Endothelial cell of umbilical vein (primary cell): Measurements from ENCODE around the gene PLA2G4E. TPM values are rescaled to one million over a fixed set of nuclear protein-coding genes. Genes with fewer than 3 reads are reported as not detected.

Source experiments
- BruUV-seq: library from RNA; stranded (reverse); fragments of 400-500 nt; replicated peaks from 2 replicates; lab custom pipeline; 2021; lab: Mats Ljungman, UMichigan
- CTCF ChIA-PET: fragments of 300-600, 350-600 bp; sonication (Branson Sonifier 250); formaldehyde crosslinking; loops from one replicate; lab custom pipeline; 2021; ENCODE audit warnings: antibody characterized with exemption, inconsistent platforms; lab: Charles Lee
- POLR2A ChIA-PET: fragments of 300-600, 350-600 bp; sonication (Branson Sonifier 250); formaldehyde crosslinking; loops from one replicate; lab custom pipeline; 2021; ENCODE audit warnings: antibody characterized with exemption, inconsistent platforms; lab: Charles Lee
- DNase-seq: peaks from one replicate; pipeline ENCODE4 v3.0.0-alpha.2; 2011; ENCODE audit warnings: low read depth, low spot score
- FAIRE-seq: peaks from 2 replicates; lab custom pipeline; 2011; peaks lifted over from hg19 to GRCh38; lab: Jason Lieb, UNC
- H2AFZ ChIP-seq: 2 replicates; pipeline ENCODE4 v1.6.0; 2012; ENCODE audit warnings: low read depth, low read length, control low read depth, inconsistent platforms
- H3K27ac ChIP-seq: 2 replicates; pipeline ENCODE4 v1.5.1; 2011; ENCODE audit warnings: low read depth, mild to moderate bottlenecking, control low read depth, low read length, moderate library complexity; ENCODE audit not compliant: insufficient read depth
- H3K27me3 ChIP-seq, 2 experiments: 2 replicates each; pipeline versions ENCODE4 v1.6.0 to v1.6.1; 2011; ENCODE audit warnings: low read length in 2 of 2, mixed read lengths in 1 of 2; ENCODE audit not compliant: control insufficient read depth in 2 of 2, insufficient read depth in 2 of 2
- H3K36me3 ChIP-seq, 2 experiments: 2 replicates in 1 of 2; 3 replicates in 1 of 2; pipeline ENCODE4 v1.5.1; 2011; ENCODE audit warnings: low read length in 2 of 2, mild to moderate bottlenecking in 1 of 2, moderate library complexity in 1 of 2; ENCODE audit not compliant: control insufficient read depth in 2 of 2, insufficient read depth in 2 of 2; ENCODE audit errors: extremely low read depth in 1 of 2
- H3K4me1 ChIP-seq: 3 replicates; pipeline ENCODE4 v1.5.1; 2011; ENCODE audit warnings: mild to moderate bottlenecking, low read length; ENCODE audit not compliant: control insufficient read depth, insufficient read depth; ENCODE audit errors: extremely low read depth
- H3K4me2 ChIP-seq: 2 replicates; pipeline ENCODE4 v1.6.1; 2011; ENCODE audit warnings: low read length, control low read depth, mixed read lengths; ENCODE audit not compliant: insufficient read depth
- H3K4me3 ChIP-seq, 3 experiments: fragments of 200-600 bp in 1 of 3; sonication (generic), shearing (Covaris generic) in 1 of 3; replicated peaks in 1 of 3; 2 replicates each; pipeline ENCODE4 v1.5.1; 2011 to 2016; ENCODE audit warnings: control low read depth in 3 of 3, low read length in 3 of 3, mild to moderate bottlenecking in 2 of 3, inconsistent platforms in 1 of 3, low read depth in 1 of 3, moderate library complexity in 1 of 3; ENCODE audit not compliant: insufficient read depth in 1 of 3
- H3K79me2 ChIP-seq: 2 replicates; pipeline ENCODE4 v1.6.0; 2012; ENCODE audit warnings: low read length, inconsistent platforms; ENCODE audit not compliant: control insufficient read depth, insufficient read depth
- H3K9ac ChIP-seq: replicated peaks from 2 replicates; pipeline ENCODE3; 2011; ENCODE audit warnings: low read length, control low read depth; ENCODE audit not compliant: insufficient read depth; ENCODE audit errors: extremely low read depth
- H3K9me1 ChIP-seq: replicated peaks from 3 replicates; pipeline ENCODE4 v1.6.0; 2011; ENCODE audit warnings: mild to moderate bottlenecking, low read length; ENCODE audit not compliant: control insufficient read depth, insufficient read depth; ENCODE audit errors: extremely low read depth
- H3K9me3 ChIP-seq: replicated peaks from 2 replicates; pipeline ENCODE4 v1.5.1; 2012; ENCODE audit warnings: low read length, inconsistent platforms; ENCODE audit not compliant: control insufficient read depth, insufficient read depth
- H4K20me1 ChIP-seq: replicated peaks from 2 replicates; pipeline ENCODE3; 2011; ENCODE audit warnings: mild to moderate bottlenecking, low read length; ENCODE audit not compliant: control insufficient read depth, insufficient read depth; ENCODE audit errors: extremely low read depth
- FOS ChIP-seq: IDR thresholded peaks from 2 replicates; pipeline ENCODE4 v1.6.1; 2011; ENCODE audit warnings: mild to moderate bottlenecking, low read length, moderate library complexity, borderline replicate concordance; ENCODE audit not compliant: insufficient read depth
- GATA2 ChIP-seq: IDR thresholded peaks from 2 replicates; pipeline ENCODE4 v1.7.0; 2011; ENCODE audit warnings: low read depth, mild to moderate bottlenecking, moderate library complexity, mixed read lengths, low read length; ENCODE audit not compliant: insufficient read length, insufficient read depth
- dilution Hi-C: fragments of 300-500 bp; cut with MboI; formaldehyde crosslinking; loops from one replicate; pipeline ENCODE4 v1.15.0; 2019; ENCODE audit warnings: low sequenced_read_pairs; ENCODE audit not compliant: extremely low pct_ligation_motif_present
- intact Hi-C: fragments of 100-400 bp; cut with micrococcal nuclease; formaldehyde crosslinking; loops from one replicate; pipeline ENCODE4 v1.10.0; 2022
- polyA plus RNA-seq, 4 experiments: library from polyadenylated mRNA; depleted of rRNA in 3 of 4; stranded (reverse) in 3 of 4; unstranded in 1 of 4; fragments of >200 nt; gene quantifications; 2 replicates each; pipeline versions ENCODE4 v1.2.1 to v1.2.3, GENCODE V29; 2011 to 2012; ENCODE audit warnings: missing spikeins in 1 of 4
- total RNA-seq: library from RNA; stranded (reverse); gene quantifications from 2 replicates; pipeline ENCODE4 v1.2.3, GENCODE V29; 2021

PLA2G4E gene
- total and polyA plus RNA-seq, 2 donors (not counting 3 experiments of a cell fraction or from before 2014, with no cell fraction given): not detected

DNA sequence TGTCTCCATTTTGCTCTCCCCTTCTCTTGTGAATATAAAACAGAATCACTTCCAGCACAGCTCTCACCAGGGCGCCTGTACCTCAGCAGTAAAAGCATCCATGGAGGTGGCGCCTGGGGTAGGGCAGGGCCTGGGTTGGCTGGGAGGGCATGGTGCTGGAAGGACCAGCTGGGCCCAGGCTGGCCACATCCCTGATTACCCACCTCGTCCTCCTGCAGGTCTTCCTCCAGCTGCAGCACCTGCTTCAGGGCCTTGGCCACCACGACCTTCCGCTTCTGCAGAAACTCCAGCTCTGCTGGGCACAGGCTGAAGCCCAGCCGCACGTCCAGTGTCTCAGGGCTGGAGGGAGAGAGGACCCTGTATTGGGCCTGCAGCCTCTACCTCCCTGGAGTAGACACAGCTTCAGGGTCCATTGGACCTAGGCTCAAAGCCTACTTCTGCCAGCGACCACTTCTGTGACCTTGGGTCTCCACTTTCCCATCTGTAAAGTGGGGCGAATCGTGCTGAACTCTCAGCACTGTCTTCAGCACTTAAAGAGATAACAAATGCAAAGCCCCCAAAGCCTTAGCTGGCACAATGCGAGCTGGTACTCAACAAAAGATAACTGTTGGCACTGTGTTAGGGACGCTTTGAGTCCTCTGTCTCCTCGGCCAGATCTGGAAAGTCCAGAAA lies 23.8 kb downstream of the PLA2G4E start:
- Histone ChIP-seq H3K4me1 (peaks cover 5% of the 10 kb centered on the region), H3K27me3 (peaks cover 0 to 5% of the 10 kb centered on the region in 2 experiments), H3K27ac (no peak overlapping the region), H3K4me3 (no peak overlapping the region), H3K9me1 (no peaks in the 10 kb centered on the region), H4K20me1 (no peaks in the 10 kb centered on the region), H3K4me2 (no peak overlapping the region), H3K9me3 (no peaks in the 10 kb centered on the region), H2AFZ (no peak overlapping the region), H3K9ac (no peak overlapping the region), H3K79me2 (no peaks in the 10 kb centered on the region), H3K36me3 (no peaks in the 10 kb centered on the region)
- POLR2A ChIA-PET: no interaction called here
- DNase-seq: no peak
- intact Hi-C loops (no loop called here), dilution Hi-C loops (no loop called here)
- TF ChIP-seq FOS (no peak), GATA2 (no peak)
- no TSS peak for BruUV-seq
- FAIRE-seq: no peak
- CTCF ChIA-PET: interaction anchor here (1.1 to 11.0 kb wide), 3 partner anchors 32 to 87 kb away, joined by 3 to 116 read pairs (median 6); no protein-coding TSS in a partner anchor

DNA sequence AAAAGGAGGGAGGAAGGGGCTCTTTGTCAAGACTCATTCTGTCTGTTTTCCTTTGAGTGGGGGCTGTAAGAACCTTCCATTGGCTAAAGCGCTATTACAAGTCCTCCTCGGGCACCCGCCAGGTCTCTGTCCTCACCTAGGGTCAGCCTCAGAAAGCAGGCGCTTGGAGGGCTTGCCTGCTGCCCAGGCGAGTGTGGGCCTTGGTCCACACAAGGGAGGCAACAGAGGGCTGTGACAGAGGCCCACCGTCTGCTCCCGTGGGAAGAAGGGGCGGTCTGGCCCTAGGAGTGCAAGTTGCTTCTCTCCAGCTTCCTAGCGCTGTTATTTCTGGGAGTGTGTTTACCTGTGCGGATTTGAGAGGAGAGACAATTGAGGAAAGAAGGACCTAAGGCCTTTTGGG lies 24.5 kb downstream of the PLA2G4E start:
- Histone ChIP-seq H3K4me3 (no peak overlapping the region), H3K4me1 (peaks cover 5% of the 10 kb centered on the region), H3K9ac (no peak overlapping the region), H3K4me2 (no peak overlapping the region), H4K20me1 (no peaks in the 10 kb centered on the region), H3K27me3 (peaks cover 0 to 5% of the 10 kb centered on the region in 2 experiments), H2AFZ (no peak overlapping the region), H3K36me3 (no peaks in the 10 kb centered on the region), H3K9me3 (no peaks in the 10 kb centered on the region), H3K79me2 (no peaks in the 10 kb centered on the region), H3K9me1 (no peaks in the 10 kb centered on the region), H3K27ac (no peak overlapping the region)
- DNase-seq (no peak), FAIRE-seq (no peak)
- dilution Hi-C loops: no loop called here
- BruUV-seq: no TSS peak
- CTCF ChIA-PET: interaction anchor here (1.1 to 11.0 kb wide), 2 partner anchors 33 to 58 kb away, joined by 3 to 116 read pairs; no protein-coding TSS in a partner anchor
- intact Hi-C loops: no loop called here
- POLR2A ChIA-PET: interaction anchor here (0.6 kb wide), 1 partner anchor 93 kb away, joined by 3 read pairs; no protein-coding TSS in a partner anchor
- no peak for TF ChIP-seq GATA2
